CMK (cell line): ENCODE data around the gene CBX2.

Experiments used
- DNase-seq: peaks from one replicate; pipeline ENCODE4 v3.0.0-alpha.2; 2010; ENCODE audit warnings: low read depth

The CBX2 gene

DNA sequence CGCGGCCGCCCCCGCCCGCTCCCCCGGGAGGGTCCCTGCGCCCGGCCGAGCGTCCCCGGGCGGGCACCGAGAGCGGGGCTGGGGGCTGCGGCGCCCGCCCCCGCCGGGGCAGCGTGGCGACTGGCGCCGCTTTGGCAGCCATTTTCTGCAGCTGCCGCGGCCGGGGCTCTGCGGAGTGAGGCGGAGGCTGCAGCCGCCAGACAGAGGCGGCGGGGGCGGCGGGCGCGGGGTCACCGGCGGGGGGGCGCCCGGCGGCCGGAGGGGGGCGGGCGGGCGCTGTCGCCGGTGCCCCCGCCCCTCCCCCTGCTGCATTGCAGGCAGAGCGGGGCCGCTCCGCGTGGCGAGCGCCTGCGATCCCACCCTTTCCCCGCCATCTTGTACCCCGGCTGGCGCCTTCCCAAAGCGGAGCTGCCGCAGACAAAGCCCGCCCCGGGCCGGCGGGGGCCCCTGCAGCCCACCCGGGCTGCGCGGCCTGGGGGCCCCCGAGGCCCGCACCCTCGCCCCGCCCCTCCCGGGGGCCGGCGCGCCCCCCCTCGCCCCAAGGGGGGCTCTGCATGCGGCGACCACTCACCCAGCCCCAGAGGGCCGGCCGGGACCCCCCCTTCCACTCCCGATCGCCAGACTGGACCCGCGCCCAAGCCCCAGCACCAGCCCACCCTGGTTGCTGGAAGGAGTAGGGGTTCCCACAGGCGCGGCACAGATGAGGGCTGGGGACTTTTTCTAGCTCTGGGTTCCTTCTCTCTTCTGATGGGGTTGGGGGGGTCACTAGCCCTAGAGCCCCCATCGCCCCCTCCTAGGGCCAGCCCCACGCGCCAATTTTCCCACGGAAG, 35.6 kb downstream of the CBX2 start:
- DNase-seq, result no peak

DNA sequence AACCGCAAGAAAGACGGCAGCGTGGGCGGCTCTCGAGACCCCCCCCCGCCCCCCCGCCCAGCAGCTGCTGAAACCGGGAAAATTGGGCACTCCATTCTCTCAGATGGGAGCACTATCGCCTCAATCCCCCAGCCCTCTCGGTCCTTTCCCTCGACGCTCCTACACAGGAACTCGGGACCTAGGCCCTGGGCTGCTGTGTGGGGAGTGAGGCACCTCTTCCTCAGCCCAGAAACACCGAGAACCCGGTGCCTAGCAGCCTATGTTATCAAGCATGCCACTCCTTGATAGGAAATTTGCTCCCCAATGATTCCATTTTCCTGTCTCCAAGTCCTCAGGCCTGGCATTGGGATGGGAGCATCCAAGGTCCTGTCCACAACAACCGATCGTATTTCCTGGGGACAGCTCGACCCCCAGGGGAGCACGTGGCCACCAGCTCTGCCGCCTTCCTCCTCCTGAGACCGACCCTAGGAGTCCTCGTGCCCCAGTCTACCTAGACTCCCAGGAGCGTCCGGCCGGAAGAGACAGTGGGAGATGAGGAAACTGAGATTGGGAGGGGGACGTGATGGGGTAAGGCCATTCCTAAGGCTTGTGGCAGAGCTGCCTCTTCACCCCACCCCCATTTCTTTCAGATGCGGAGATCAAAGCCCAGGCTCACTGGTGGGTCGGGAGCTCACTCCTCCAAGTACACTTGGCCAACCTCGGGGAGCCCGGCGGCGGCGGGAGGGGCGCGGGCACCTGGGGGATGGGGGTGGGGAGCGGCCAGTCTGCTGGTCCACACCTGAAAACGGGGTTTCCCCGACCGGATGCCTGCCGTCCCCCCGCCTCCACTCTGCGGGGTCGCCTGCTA, 36.4 kb downstream of the CBX2 start:
- DNase-seq, result no peak

DNA sequence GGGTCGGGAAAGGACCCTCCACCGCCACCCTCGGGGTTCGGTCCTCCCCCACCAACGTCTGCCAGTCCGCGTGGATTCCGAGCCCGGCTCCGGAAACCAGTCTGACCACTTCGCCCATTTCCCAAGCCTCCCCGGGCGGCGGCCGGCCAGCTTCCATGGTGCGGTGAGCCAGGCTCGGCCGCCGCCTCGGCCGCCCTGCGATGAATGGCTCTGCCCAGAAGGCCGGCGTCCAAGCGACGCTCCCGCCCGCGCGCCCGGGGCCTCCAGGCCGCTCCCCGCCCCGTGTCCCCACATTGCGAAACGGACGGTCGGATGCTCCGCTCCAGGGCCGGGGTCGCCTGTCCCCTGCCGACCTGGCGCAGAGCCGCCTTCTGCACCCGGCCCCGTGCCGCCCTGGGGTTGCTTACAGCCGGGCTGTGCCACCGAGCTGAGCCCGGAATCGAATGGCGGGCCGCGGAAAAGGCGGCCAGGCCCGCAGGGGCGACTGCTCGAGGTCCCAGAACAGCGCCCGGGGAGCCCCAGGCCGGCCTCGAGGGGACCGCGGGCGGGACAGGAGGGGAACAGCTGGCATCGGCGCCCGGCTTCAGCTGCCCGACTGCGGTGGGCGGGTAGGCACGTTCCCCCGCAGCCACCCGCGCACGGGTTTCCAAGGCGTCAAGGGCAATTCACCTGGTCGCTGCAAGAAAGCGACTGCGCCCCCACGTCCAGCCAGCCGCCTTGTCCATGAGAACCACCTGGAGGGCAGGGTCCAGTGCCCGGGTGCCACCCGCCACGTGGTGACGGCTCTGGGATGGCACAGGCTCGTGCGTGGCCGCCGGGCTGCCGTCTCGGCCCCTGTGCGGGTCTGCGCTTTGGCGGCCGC, 37.3 kb downstream of the CBX2 start:
- DNase-seq, result no peak

DNA sequence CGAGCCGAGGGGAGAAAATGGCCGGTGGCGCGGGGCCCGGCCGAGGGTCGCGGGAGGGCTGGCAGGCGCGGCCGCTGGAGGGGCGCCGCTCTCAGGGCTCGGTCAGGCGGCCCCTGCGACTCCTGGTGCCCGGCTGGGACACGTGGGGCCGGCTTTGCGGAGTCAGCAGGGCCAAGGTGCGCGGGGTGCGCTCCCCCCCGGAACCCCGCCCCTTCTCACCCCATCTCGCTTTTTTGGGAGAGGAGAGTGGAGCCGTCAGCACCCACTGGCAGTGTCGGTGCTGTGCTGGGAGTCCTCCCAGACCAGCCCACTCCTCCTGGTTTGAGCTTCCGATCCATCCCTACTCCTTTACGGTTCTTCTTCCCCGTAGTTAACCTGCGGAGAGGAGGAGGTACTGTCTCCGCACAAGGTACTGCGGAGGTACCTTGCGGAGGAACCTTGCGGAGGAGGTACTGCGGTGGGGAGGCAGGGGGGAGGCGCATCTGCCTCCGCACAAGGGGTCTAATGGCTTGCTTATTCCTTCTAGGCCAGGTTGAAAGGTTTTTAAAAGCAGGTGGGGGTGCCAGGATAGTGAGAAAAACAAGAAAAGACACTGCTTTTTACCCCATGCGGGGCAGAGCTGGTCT, 38.0 kb downstream of the CBX2 start:
- DNase-seq, result no peak

DNA sequence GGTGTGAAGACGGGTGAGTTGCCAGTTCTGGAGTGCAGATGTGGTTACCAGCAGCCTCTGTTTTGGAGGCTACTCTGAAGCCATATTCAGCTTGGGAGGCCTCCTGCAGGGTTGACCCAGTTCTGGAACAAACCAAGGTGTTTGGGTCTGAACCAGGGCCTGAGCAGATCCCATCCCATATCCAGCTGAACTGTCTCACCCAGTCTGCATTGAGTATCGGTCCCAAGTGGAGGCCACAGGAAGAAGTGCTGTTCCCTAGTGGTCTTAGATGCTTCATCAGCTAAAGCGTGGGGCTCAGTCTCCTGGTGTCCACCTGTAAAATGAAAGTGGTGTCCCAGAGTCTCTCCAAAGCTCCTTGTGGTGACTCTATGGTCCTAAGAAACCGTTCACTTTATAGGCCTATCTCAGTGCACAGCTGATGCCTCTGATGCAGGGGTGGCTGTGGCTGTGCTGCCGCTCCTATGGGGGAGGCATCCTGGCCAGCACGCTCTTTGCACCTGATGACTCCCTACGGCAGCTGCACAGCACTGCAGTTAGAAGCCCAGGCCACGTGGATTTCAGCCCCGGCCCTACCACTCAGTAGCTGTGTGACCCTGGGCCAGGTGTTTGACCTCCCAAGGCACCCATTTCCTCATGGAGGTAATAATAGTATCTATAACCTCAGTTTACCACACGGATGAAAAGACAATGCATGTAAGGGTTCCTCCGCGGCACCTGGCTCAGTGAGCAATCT, 40.2 kb downstream of the CBX2 start:
- DNase-seq, result no peak

DNA sequence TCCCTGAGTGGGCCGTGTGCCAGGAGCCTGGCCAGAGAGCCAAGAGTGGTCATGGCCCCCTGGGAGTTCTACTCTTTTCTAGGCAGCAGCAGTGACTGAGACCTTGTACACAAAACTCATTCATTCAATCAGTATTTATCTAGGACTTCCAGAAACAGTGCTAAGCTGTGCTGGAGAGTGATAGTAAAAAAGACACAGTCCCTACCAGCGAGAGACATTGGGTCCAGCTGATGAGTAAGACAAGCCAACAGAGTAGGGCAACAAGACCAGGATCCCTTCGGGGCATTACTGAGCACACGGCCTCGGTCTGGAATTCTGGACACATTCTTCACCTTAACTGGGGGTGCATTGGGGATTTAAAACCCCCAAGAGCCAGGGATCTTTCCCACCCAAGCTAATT, 41.1 kb downstream of the CBX2 start:
- DNase-seq, result no peak

DNA sequence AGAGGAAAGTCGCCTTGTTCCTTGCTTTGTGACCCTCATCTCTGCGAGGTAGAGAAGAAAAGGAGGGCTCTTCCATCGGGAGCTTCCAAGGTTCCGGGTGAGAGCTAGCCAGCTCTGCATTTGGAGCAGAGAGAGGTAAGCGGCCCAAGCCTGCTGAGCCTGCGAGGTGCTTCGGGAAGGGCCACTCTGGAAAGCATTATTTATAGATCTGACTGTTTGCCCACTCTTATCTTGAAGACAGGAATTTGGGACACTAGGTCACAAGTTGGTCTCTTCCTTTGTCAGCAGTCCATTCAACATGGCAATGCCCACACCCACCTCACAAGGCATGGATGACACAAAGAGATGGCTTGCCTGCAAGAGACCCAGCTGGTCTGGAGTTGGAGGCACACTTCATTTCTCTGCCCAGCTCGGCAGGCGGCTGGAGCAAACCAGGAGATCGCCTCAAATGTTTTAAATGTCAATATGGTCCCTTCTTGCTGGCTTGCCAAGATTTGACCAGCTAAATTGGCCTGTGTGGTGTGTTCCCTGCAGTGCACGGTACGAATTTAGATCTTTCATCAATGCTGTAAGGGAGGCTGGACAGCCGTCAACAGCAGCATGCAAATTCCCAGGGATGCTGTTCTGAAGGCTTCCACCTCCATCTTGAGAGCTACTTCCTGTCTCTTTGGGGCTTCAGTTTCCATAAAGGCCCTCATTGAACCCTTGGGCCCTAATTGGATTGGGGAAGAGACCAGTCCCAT, 41.8 kb downstream of the CBX2 start:
- DNase-seq, result no peak

DNA sequence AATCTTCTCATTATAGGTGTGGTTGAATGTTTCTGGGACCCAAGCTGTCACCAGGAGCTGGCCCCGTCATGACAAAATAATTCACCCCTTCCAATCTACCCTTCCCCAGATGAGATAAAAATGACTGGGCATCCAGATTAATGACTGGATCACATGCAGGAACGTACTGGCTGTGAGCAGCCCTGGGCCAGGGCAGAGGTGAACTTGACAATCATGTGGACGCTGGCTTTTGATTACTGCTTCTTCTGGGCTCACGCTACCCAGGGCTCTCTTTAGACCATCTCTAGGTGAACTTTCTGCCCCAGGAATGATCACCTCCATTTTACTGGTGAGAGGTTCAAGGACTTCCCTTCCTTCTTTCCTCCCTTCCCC, 43.0 kb downstream of the CBX2 start:
- DNase-seq, result no peak

DNA sequence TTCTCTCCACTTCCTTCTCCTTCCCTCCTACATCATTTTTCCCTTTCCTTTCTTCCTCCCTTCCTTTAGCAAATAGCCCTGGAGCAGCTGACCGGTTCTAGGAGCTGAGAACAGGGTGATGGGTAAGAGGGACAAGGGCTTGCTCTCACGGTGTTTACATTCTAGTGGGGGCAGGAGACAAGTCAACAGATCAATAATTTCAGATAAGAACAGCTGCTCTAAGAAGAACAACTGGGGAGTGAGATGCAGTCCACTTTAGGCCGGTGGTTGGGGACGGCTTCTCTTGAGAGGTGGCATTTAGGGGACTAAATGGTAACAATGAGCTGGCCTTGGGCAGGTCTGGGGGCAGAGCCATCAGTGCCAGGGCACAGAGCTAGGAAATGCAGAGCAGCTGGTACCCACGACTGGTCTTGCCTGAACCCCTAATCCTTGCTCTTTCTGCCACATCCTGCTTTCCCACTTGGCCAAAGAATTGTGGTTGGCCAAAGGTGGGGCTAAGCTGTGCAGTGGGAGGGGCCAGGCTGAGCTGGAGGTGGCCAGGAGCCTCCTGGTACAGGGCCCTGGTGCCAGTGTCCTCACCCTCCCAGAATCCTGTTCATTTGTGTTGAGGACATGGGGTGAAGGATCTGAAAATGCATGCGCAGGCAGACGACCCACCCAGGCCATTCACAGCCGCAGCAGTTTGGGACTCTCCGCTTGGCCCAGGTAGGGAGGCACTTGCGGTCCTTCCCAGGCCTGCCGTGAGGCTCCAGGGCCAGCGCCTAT, 43.6 kb downstream of the CBX2 start:
- no peak for DNase-seq

DNA sequence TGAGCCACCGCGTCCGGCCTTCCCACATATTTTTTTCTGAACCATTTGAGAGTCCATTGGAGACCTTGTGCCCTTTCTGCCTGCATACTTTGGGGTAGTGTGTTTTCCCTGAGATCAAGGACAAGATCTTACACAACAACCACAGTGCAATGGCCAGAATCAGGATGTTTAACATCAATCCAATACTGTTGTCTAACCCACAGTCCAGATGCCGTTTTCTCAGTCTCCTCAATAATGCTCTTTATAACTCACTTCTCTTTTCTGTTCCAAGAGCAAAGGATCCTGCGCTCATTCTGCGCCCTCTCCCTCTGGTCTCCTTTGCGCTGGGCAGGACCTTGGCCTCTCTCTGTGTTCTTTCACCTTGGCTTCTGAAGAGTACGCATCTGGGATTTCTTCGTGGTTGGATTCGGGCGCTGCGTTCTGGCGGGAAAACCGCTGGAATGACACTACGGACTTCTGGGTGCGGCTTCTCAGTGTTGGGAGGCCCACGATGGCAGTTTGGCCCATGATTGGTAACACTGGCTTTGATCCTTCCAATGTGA, 44.7 kb downstream of the CBX2 start:
- DNase-seq, result no peak

DNA sequence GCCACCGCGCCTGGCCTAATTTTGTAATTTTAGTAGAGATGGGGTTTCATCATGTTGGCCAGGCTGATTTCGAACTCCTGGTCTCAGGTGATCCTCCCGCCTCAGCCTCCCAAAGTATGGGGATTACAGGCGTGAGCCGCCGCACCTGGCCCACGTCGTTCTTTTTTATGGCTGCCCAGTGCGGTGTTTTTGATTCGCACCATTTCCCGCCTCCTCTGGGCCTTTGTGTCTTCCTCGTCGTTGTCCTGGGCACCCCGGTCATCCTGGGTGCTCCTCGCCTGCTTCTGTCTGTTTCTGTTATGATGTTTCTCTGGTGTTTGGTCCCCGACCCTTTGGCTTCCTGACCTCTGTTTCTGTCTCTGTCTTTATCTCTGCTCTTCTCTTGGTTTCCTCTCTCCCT, 46.3 kb downstream of the CBX2 start:
- DNase-seq, result no peak

DNA sequence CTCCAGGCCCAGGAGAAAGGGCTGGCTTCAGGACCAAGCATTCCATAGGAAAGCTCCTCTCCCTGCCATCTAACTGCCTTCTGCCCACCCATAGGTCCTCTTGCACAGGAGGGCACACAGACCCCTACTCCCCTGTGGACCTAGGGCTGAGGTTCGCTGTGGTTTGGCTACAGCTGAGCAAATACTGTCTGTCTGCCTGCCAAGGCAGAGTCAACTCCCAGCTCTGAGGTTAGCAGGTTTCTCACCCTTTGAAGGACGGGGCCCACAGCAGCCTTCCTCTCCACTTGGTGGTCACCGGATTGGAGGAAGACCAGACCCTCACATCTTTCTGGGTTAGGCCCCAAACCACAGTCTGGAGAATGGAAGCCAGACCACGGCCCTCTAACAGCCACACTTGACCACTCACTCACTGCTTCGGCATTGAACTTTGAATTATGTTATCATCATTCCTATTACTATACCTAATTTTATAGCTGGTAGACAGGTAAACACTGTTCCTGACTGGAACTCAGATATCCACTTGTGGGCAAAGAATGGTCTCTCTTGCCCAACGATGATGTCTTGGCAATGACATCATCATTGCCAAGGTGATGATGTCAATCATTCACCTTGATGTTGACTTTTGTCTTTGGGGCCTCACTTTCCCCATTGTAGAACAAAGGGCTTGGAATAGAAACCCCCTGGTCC, 47.1 kb downstream of the CBX2 start:
- no peak for DNase-seq

DNA sequence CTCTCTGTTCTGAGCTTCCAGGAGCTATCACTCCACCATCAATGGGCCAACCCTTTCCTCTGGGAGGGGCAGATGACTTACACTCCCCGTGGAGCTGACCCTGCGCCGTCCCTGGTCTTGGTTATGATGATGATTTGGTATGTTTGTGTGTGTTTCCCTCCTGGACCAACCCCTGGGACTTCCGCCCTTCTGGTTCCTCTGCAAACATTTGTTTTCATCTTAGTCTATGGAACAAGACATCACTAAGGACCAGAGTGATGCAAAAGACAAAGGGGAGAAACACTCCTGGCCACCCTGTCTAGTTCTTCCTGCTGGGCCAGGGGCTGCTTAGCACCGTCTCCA, 47.6 kb downstream of the CBX2 start:
- DNase-seq, result no peak

DNA sequence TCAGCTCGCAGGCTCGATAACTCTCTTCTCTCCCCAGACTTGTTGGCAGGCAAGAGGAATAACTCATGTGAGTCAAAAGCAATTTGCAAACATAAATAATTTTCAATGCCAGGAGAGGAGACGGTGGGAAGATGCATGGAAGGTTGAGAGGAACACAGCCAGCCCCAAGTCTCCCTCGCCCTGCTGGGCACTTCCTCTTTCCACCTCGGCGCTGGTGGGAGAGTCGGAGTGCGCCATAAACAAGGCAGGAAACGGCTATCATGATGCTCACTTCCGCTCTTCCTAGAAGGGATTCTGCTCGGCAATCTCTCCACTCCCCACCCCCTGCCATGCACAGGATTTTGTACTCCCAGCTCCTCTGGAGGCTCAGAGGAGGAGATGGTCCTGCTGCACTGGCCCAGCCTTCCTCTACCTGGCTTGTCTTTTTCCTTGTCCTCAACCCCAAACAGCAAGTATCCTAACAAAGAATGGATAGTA, 48.3 kb downstream of the CBX2 start:
- DNase-seq, result no peak

DNA sequence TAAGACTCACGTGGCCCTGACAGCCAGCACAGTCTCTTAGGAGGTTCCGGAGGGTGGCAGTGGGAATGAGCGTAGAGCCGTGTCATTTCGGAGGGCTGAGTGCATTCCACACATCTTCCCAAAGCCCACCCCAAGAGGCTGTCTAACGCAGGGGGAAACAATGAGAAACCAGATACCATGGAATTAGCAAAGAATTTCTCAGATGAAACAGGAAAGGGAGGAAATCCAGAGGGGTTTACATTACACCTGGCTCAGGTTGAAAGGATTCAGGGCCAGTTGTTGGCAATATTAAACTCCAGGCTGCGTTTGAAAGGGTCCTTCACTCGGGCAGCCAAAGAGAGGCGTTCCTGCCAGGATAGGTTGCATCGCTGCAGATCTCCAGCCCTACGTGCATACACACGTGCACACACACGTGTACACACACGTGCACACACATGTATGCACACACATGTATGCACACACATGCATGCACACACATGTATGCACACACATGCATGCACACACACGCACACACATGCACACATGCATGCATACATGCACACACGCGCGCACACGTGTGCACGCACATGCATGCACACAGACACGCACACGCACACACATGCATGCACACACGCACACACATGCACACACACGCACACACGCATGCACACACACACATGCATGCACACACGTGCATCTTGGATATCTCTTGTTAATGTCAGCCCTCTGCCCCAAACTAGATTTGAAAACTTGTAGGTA, 49.1 kb downstream of the CBX2 start:
- DNase-seq, result no peak

DNA sequence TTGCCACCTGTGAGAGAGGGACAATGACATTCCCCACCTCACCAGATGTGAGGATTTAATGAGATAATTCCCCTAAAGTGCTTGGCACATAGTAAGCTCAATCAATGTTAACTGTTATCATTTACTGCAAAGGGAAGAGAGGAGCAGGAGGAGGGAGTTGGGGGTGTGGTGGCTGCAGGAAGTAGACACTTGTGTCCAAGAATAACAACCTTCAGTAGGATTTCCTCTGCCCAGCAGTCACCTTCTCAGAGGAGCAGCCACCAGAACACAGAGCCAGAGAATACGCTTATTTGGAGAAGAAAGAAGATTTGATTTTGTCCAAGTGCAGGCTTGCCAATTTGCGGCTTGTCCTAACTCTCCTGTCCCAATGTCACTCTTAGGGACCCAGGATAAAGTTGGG, 51.1 kb downstream of the CBX2 start:
- no peak for DNase-seq

DNA sequence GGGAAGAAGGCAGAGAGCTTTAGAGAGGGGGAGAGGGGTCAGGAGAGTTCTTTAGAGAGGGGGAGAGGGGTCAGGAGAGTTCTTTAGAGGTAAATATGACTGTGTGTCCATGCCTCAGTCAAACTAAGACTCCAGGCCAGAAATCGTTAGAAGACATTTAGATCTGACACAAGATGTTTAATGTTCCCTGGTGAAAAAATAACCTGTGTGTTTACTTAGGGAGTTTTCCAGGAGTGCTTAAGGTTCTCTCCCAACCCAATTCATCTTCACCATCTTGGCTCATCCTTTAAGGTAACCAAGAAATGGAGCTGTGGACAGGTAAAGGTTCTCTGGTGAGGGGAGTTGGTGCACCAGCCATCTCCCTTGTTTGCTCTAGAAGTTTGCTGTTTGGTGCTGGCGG, 51.5 kb downstream of the CBX2 start:
- DNase-seq, result no peak

DNA sequence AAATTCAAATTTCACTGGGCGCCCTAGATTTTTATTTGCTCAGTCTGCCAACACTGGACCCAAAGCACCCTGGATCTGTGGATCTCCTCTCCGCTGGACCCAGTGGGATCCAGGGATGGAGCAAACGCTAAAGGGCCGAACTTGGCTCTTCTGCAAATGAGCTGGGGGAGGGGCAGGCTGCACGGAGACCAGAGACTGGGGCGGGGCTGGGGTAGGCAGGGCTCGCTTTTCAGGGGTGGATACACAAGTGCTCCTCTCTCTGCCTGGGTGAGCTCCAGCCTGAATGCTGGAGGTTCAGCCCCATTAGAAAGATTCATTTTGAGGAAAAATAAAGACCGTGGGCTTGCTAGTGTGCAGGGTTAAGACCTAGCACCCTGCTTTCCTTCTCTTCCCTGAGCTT, 52.4 kb downstream of the CBX2 start:
- no peak for DNase-seq
